ENCODE data around the gene DLEC1. TPM values are rescaled to one million over a fixed set of nuclear protein-coding genes. Genes with fewer than 3 reads are reported as not detected.
A peak's percentile ranks its signal among the peaks of the same experiment; 100 is the strongest.

Gene DLEC1
- total RNA-seq, 2 experiments from 2014 or later, result 0.26 to 0.60 TPM

- Mint-ChIP-seq H3K4me3 (no peak overlapping the region), H3K9me3 (ENCODE audit: insufficient read depth) (no peaks in the 10 kb centered on the region), H3K4me1 (ENCODE audit: low read depth) (peaks cover 5% of the 10 kb centered on the region), H3K27me3 (ENCODE audit: low read depth) (no peaks in the 10 kb centered on the region), H3K27ac (no peak overlapping the region), H3K36me3 (ENCODE audit: low read depth) (peaks cover 16% of the 10 kb centered on the region)
- ChIA-PET CTCF (interaction anchor here (1.0 to 4.9 kb wide), 10 partner anchors 15 to 363 kb away, joined by 3 to 37 read pairs (median 4); partner anchors contain the start of genes ACAA1 and XYLB), POLR2A (interaction anchor here (1.3 to 1.4 kb wide), 2 partner anchors 23 to 230 kb away, joined by 3 to 5 read pairs; partner anchors contain the start of gene XYLB)
- ATAC-seq, result no peak
- no peak for DNase-seq
Measured at GRCh38 chr3:38116471-38117162, 77.6 kb downstream of the DLEC1 start.

GRCh38 chr3:38117163-38117716 is 78.2 kb downstream of the DLEC1 start:
- POLR2A ChIA-PET, result interaction anchor here (0.6 to 1.3 kb wide), 2 partner anchors 229 to 1156 kb away, joined by 3 to 5 read pairs; partner anchors contain the start of gene XYLB
- Mint-ChIP-seq H3K27me3 (ENCODE audit: low read depth) (no peaks in the 10 kb centered on the region), H3K36me3 (ENCODE audit: low read depth) (peaks cover 20% of the 10 kb centered on the region), H3K27ac (no peak overlapping the region), H3K9me3 (ENCODE audit: insufficient read depth) (no peaks in the 10 kb centered on the region), H3K4me1 (ENCODE audit: low read depth) (peaks cover 5% of the 10 kb centered on the region), H3K4me3 (no peak overlapping the region)
- DNase-seq (no peak), ATAC-seq (no peak)
- CTCF ChIA-PET, result interaction anchor here (0.9 to 4.9 kb wide), 17 partner anchors 7 to 363 kb away, joined by 3 to 37 read pairs (median 4); partner anchors contain the start of genes ACAA1 and XYLB

- peaks cover 26% of the 10 kb centered on the region for H3K36me3 Mint-ChIP-seq (ENCODE audit: low read depth)
- peaks cover 5% of the 10 kb centered on the region for H3K4me1 Mint-ChIP-seq (ENCODE audit: low read depth)
- H3K9me3 Mint-ChIP-seq (ENCODE audit: insufficient read depth), result no peaks in the 10 kb centered on the region
- DNase-seq (peak; percentile 84), ATAC-seq (peak; percentile 81)
- H3K4me3 Mint-ChIP-seq, result no peak overlapping the region
- ChIA-PET POLR2A (interaction anchor here (0.6 to 2.4 kb wide), 3 partner anchors 19 to 1156 kb away, joined by 3 to 10 read pairs (median 5); partner anchors contain the start of genes ACAA1 and XYLB), CTCF (interaction anchor here (0.6 to 4.9 kb wide), 17 partner anchors 8 to 362 kb away, joined by 3 to 37 read pairs (median 4); partner anchors contain the start of genes ACAA1 and XYLB)
- H3K27me3 Mint-ChIP-seq (ENCODE audit: low read depth), result no peaks in the 10 kb centered on the region
- H3K27ac Mint-ChIP-seq, result peak overlapping the region; percentile 19
Measured at GRCh38 chr3:38117748-38118420, 78.9 kb downstream of the DLEC1 start.

GRCh38 chr3:38118421-38119247 is 79.6 kb downstream of the DLEC1 start:
- ATAC-seq (no peak), DNase-seq (no peak)
- peaks cover 5% of the 10 kb centered on the region for H3K4me1 Mint-ChIP-seq (ENCODE audit: low read depth)
- no peaks in the 10 kb centered on the region for H3K9me3 Mint-ChIP-seq (ENCODE audit: insufficient read depth)
- ChIA-PET POLR2A (interaction anchor here (1.3 to 2.4 kb wide), 2 partner anchors 18 to 228 kb away, joined by 5 to 10 read pairs; partner anchors contain the start of genes ACAA1 and XYLB), CTCF (interaction anchor here (0.6 to 4.9 kb wide), 13 partner anchors 8 to 362 kb away, joined by 3 to 37 read pairs (median 4); partner anchors contain the start of gene XYLB)
- peaks cover 31% of the 10 kb centered on the region for H3K36me3 Mint-ChIP-seq (ENCODE audit: low read depth)
- H3K27me3 Mint-ChIP-seq (ENCODE audit: low read depth), result no peaks in the 10 kb centered on the region
- H3K4me3 Mint-ChIP-seq, result no peak overlapping the region
- no peak overlapping the region for H3K27ac Mint-ChIP-seq

- Mint-ChIP-seq H3K27ac (peak overlapping the region; percentile 19), H3K9me3 (ENCODE audit: insufficient read depth) (no peaks in the 10 kb centered on the region), H3K27me3 (ENCODE audit: low read depth) (no peaks in the 10 kb centered on the region), H3K4me3 (no peak overlapping the region), H3K4me1 (ENCODE audit: low read depth) (peaks cover 5% of the 10 kb centered on the region), H3K36me3 (ENCODE audit: low read depth) (peaks cover 31% of the 10 kb centered on the region)
- ChIA-PET POLR2A (interaction anchor here (2.4 kb wide), 1 partner anchor 18 kb away, joined by 10 read pairs; the partner anchor contains the start of gene ACAA1), CTCF (interaction anchor here (1.0 to 4.9 kb wide), 5 partner anchors 14 to 361 kb away, joined by 3 to 37 read pairs (median 6); partner anchors contain the start of gene XYLB)
- no peak for ATAC-seq
- no peak for DNase-seq
Measured at GRCh38 chr3:38119248-38119544, 80.2 kb downstream of the DLEC1 start.

GRCh38 chr3:38119821-38120692 is 81.0 kb downstream of the DLEC1 start:
- Mint-ChIP-seq H3K27me3 (ENCODE audit: low read depth) (no peaks in the 10 kb centered on the region), H3K4me1 (ENCODE audit: low read depth) (peaks cover 5% of the 10 kb centered on the region), H3K36me3 (ENCODE audit: low read depth) (peaks cover 38% of the 10 kb centered on the region), H3K4me3 (no peak overlapping the region), H3K27ac (peak overlapping the region; percentile 25), H3K9me3 (ENCODE audit: insufficient read depth) (no peaks in the 10 kb centered on the region)
- DNase-seq (no peak), ATAC-seq (no peak)
- POLR2A ChIA-PET, result interaction anchor here (1.6 to 2.4 kb wide), 2 partner anchors 11 to 17 kb away, joined by 5 to 10 read pairs; partner anchors contain the start of gene ACAA1
- CTCF ChIA-PET, result interaction anchor here (0.6 to 4.9 kb wide), 3 partner anchors 35 to 360 kb away, joined by 3 to 37 read pairs (median 3); partner anchors contain the start of gene XYLB

GRCh38 chr3:38120693-38121450 is 81.9 kb downstream of the DLEC1 start:
- H3K27me3 Mint-ChIP-seq (ENCODE audit: low read depth), result no peaks in the 10 kb centered on the region
- H3K27ac Mint-ChIP-seq, result peak overlapping the region; percentile 46
- H3K9me3 Mint-ChIP-seq (ENCODE audit: insufficient read depth), result no peaks in the 10 kb centered on the region
- CTCF ChIA-PET, result interaction anchor here (1.1 to 4.9 kb wide), 2 partner anchors 36 to 224 kb away, joined by 3 to 37 read pairs; partner anchors contain the start of gene XYLB
- peaks cover 46% of the 10 kb centered on the region for H3K36me3 Mint-ChIP-seq (ENCODE audit: low read depth)
- H3K4me3 Mint-ChIP-seq, result no peak overlapping the region
- no peak for DNase-seq
- ATAC-seq, result no peak
- POLR2A ChIA-PET, result interaction anchor here (0.6 to 1.6 kb wide), 2 partner anchors 10 to 142 kb away, joined by 3 to 5 read pairs; no protein-coding TSS in a partner anchor
- H3K4me1 Mint-ChIP-seq (ENCODE audit: low read depth), result peaks cover 4% of the 10 kb centered on the region

GRCh38 chr3:38121451-38121831 is 82.4 kb downstream of the DLEC1 start:
- H3K4me3 Mint-ChIP-seq, result no peak overlapping the region
- ChIA-PET CTCF (no interaction called here), POLR2A (interaction anchor here (0.6 to 1.6 kb wide), 2 partner anchors 9 to 142 kb away, joined by 3 to 5 read pairs; no protein-coding TSS in a partner anchor)
- H3K4me1 Mint-ChIP-seq (ENCODE audit: low read depth), result peaks cover 2% of the 10 kb centered on the region
- H3K9me3 Mint-ChIP-seq (ENCODE audit: insufficient read depth), result no peaks in the 10 kb centered on the region
- H3K36me3 Mint-ChIP-seq (ENCODE audit: low read depth), result peaks cover 50% of the 10 kb centered on the region
- DNase-seq (no peak), ATAC-seq (no peak)
- H3K27ac Mint-ChIP-seq, result no peak overlapping the region
- no peaks in the 10 kb centered on the region for H3K27me3 Mint-ChIP-seq (ENCODE audit: low read depth)

GRCh38 chr3:38121832-38122461 is 82.9 kb downstream of the DLEC1 start:
- no peak for DNase-seq
- ATAC-seq, result no peak
- H3K9me3 Mint-ChIP-seq (ENCODE audit: insufficient read depth), result no peaks in the 10 kb centered on the region
- CTCF ChIA-PET, result no interaction called here
- H3K27me3 Mint-ChIP-seq (ENCODE audit: low read depth), result no peaks in the 10 kb centered on the region
- H3K4me1 Mint-ChIP-seq (ENCODE audit: low read depth), result peaks cover 2% of the 10 kb centered on the region
- peaks cover 54% of the 10 kb centered on the region for H3K36me3 Mint-ChIP-seq (ENCODE audit: low read depth)
- POLR2A ChIA-PET, result no interaction called here
- H3K4me3 Mint-ChIP-seq, result no peak overlapping the region
- no peak overlapping the region for H3K27ac Mint-ChIP-seq

All from activated CD8-positive, alpha-beta T cell treated with anti-CD3 and anti-CD28 coated beads, Interleukin-2, amount 10 ng/mL, durations not matched to agents 7 days and 5 days (primary cell).